ENCODE results near the gene ERCC6. TPM values are rescaled to one million over a fixed set of nuclear protein-coding genes. Genes with fewer than 3 reads are reported as not detected.

The ERCC6 gene
- total RNA-seq, 3 donors from 2014 or later = 18.9 to 29.8 (median 25.4) TPM

GRCh38 chr10:49527061-49527460, 11.9 kb downstream of the ERCC6 start:
- Histone ChIP-seq H3K36me3 (ENCODE audit: low read depth) (peaks cover 3% of the 10 kb centered on the region), H3K9me3 (no peaks in the 10 kb centered on the region), H3K4me3 (no peak overlapping the region), H3K4me1 (ENCODE audit: low read depth) (no peaks in the 10 kb centered on the region)
- intact Hi-C loops (cut with DNase I, micrococcal nuclease) = no loop called here
- no peak for DNase-seq
- ATAC-seq = no peak
- TF ChIP-seq CTCF (IDR thresholded peaks at IDR 0.05) = no peak

- DNase-seq (no peak), ATAC-seq (no peak)
- Histone ChIP-seq H3K9me3 (no peaks in the 10 kb centered on the region), H3K4me3 (no peak overlapping the region), H3K36me3 (ENCODE audit: low read depth) (peaks cover 3% of the 10 kb centered on the region), H3K4me1 (ENCODE audit: low read depth) (no peaks in the 10 kb centered on the region)
- intact Hi-C loops (cut with DNase I, micrococcal nuclease) = no loop called here
- TF ChIP-seq CTCF (IDR thresholded peaks at IDR 0.05) = no peak
Observed at GRCh38 chr10:49526619-49527018, 12.3 kb downstream of the ERCC6 start.

- no peak overlapping the region for H3K4me3 ChIP-seq
- H3K36me3 ChIP-seq (ENCODE audit: low read depth) = peaks cover 3% of the 10 kb centered on the region
- DNase-seq = no peak
- no peaks in the 10 kb centered on the region for H3K4me1 ChIP-seq (ENCODE audit: low read depth)
- ATAC-seq = no peak
- no peak for TF ChIP-seq CTCF (IDR thresholded peaks at IDR 0.05)
- intact Hi-C loops (cut with DNase I, micrococcal nuclease) = no loop called here
- H3K9me3 ChIP-seq = no peaks in the 10 kb centered on the region
Observed at GRCh38 chr10:49524496-49524895, 14.4 kb downstream of the ERCC6 start.

GRCh38 chr10:49523301-49523700, 15.6 kb downstream of the ERCC6 start:
- TF ChIP-seq CTCF (IDR thresholded peaks at IDR 0.05) = no peak
- no peaks in the 10 kb centered on the region for H3K9me3 ChIP-seq
- DNase-seq (no peak), ATAC-seq (no peak)
- H3K4me1 ChIP-seq (ENCODE audit: low read depth) = no peaks in the 10 kb centered on the region
- H3K4me3 ChIP-seq = no peak overlapping the region
- peaks cover 3% of the 10 kb centered on the region for H3K36me3 ChIP-seq (ENCODE audit: low read depth)
- intact Hi-C loops (cut with DNase I, micrococcal nuclease) = no loop called here

- no peak overlapping the region for H3K4me3 ChIP-seq
- no peak for TF ChIP-seq CTCF (IDR thresholded peaks at IDR 0.05)
- no peak for ATAC-seq
- DNase-seq = no peak
- no peaks in the 10 kb centered on the region for H3K4me1 ChIP-seq (ENCODE audit: low read depth)
- intact Hi-C loops (cut with DNase I, micrococcal nuclease) = no loop called here
- H3K36me3 ChIP-seq (ENCODE audit: low read depth) = peaks cover 7% of the 10 kb centered on the region
- no peaks in the 10 kb centered on the region for H3K9me3 ChIP-seq
Observed at GRCh38 chr10:49521062-49521461, 17.9 kb downstream of the ERCC6 start.

GRCh38 chr10:49520122-49520775, 18.7 kb downstream of the ERCC6 start:
- Histone ChIP-seq H3K4me3 (no peak overlapping the region), H3K36me3 (ENCODE audit: low read depth) (peaks cover 7% of the 10 kb centered on the region), H3K9me3 (no peaks in the 10 kb centered on the region), H3K4me1 (ENCODE audit: low read depth) (no peaks in the 10 kb centered on the region)
- no peak for TF ChIP-seq CTCF (IDR thresholded peaks at IDR 0.05)
- ATAC-seq (no peak), DNase-seq (no peak)
- intact Hi-C loops (cut with DNase I, micrococcal nuclease) = no loop called here

All from mucosa of descending colon (tissue), 3 donors.